Progenitor cell of endocrine pancreas (in vitro differentiated cells): ENCODE data around the gene C4B. TPM values are rescaled to one million over a fixed set of nuclear protein-coding genes. Genes with fewer than 3 reads are reported as not detected.
"Not testable (repeated sequence)": the region's sequence is repeated elsewhere in the genome, so short reads cannot be mapped to it uniquely, and the experiment has no call there.

Experiments
- DNase-seq: peaks from one replicate; pipeline ENCODE4 v3.0.0; 2021; ENCODE audit warnings: low spot score; ENCODE audit not compliant: unreplicated experiment
- H3K27ac Mint-ChIP-seq: 2 replicates; pipeline ENCODE4 v1.8.0; 2021; ENCODE audit warnings: mild to moderate bottlenecking, moderate library complexity, mixed read lengths
- H3K27me3 Mint-ChIP-seq: 2 replicates; pipeline ENCODE4 v1.8.0; 2021; ENCODE audit warnings: mixed read lengths
- H3K36me3 Mint-ChIP-seq: 2 replicates; pipeline ENCODE4 v1.8.0; 2022; ENCODE audit warnings: mixed read lengths; ENCODE audit not compliant: insufficient read depth
- H3K4me1 Mint-ChIP-seq: 2 replicates; pipeline ENCODE4 v1.8.0; 2021; ENCODE audit warnings: low read depth, mixed read lengths
- H3K4me3 Mint-ChIP-seq: 2 replicates; pipeline ENCODE4 v1.8.0; 2021; ENCODE audit warnings: low read depth, mild to moderate bottlenecking, moderate library complexity, mixed read lengths
- H3K9me3 Mint-ChIP-seq: 2 replicates; pipeline ENCODE4 v1.8.0; 2021; ENCODE audit warnings: low read depth, mixed read lengths
- total RNA-seq: library from RNA; stranded (reverse); gene quantifications from 2 replicates; pipeline ENCODE4 v1.2.1, GENCODE V29; 2021
- TF ChIP-seq, protein P1 (sequence below): fragments of 200-600 bp; sonication (generic); IDR thresholded peaks from one replicate; pipeline ENCODE4 v1.5.0; 2021; ENCODE audit warnings: antibody characterized with exemption, mild to moderate bottlenecking; ENCODE audit not compliant: unreplicated experiment

Gene C4B
- total RNA-seq, 1 donor from 2014 or later = 8.4 TPM

DNA sequence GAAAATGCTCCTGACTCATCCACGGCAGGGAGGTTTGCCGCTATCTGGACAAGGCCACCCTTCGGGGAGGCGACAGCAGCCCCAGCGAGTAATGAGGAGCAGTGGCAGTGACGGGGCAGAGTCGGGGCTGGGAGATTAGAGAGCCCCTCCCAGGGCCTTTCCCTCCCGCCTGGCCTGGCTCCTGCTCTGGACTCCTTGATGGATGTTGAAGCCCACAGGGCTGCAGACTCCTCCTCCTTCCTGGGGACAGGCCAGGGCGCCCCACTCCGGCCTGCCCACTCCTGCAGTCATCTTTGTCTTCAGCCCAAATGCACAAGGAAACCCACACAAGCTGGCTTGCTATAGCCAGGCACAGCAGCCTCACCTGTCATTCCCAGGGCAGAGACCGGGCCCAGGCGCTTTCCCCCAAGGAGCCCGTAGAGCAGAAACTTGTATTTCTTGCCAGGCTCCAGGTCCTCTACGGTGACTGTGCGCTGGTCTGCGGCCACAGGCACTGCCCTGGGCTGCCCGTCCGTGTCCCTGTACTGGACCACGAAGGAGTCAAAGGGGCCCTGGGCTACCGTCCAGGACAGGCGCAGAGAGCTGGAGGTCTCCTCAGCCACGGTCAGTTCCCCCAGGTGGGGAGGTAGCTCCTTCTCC lies 31.3 kb downstream of the C4B start:
- no peak overlapping the region for H3K4me3 Mint-ChIP-seq
- no peaks in the 10 kb centered on the region for H3K4me1 Mint-ChIP-seq
- TF ChIP-seq, protein P1, sequence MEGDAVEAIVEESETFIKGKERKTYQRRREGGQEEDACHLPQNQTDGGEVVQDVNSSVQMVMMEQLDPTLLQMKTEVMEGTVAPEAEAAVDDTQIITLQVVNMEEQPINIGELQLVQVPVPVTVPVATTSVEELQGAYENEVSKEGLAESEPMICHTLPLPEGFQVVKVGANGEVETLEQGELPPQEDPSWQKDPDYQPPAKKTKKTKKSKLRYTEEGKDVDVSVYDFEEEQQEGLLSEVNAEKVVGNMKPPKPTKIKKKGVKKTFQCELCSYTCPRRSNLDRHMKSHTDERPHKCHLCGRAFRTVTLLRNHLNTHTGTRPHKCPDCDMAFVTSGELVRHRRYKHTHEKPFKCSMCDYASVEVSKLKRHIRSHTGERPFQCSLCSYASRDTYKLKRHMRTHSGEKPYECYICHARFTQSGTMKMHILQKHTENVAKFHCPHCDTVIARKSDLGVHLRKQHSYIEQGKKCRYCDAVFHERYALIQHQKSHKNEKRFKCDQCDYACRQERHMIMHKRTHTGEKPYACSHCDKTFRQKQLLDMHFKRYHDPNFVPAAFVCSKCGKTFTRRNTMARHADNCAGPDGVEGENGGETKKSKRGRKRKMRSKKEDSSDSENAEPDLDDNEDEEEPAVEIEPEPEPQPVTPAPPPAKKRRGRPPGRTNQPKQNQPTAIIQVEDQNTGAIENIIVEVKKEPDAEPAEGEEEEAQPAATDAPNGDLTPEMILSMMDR = no peak
- H3K27me3 Mint-ChIP-seq = peaks cover 5% of the 10 kb centered on the region
- DNase-seq = no peak
- no peak overlapping the region for H3K27ac Mint-ChIP-seq
- H3K9me3 Mint-ChIP-seq = no peaks in the 10 kb centered on the region
- no peaks in the 10 kb centered on the region for H3K36me3 Mint-ChIP-seq

DNA sequence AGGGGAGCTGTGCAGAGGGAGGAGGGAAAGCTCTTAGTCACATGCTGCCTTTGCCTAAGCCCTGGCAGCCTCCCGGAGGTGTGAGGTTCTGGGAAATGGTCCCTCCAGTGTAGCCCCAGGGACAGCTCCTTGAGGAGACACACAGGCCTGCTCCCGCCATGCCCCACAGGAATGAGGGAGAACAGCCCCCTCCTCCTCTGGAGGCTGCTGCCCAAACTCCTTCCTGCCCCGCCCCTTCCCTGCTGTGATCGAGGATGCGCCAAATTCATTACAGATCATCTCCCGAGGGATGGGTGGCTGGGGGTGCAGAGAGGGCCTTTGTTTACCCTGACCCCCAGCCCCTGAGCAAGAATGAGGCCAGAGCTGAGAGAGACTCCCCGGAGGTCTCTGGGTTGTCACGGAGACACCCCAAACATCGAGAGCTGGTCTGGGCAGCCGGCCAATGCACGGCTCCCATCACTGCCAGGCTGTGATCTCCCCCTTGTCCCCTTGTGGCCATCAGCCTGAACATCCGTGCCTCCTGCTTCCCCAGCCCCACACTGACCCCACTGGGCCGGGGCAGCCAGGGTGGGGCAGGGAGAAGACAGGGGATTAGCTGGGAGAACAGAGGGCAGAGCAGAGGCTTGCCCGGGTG lies 32.0 kb downstream of the C4B start:
- no peak for DNase-seq
- TF ChIP-seq, protein P1 = no peak
- H3K9me3 Mint-ChIP-seq = no peaks in the 10 kb centered on the region
- H3K27ac Mint-ChIP-seq = no peak overlapping the region
- no peak overlapping the region for H3K4me3 Mint-ChIP-seq
- H3K27me3 Mint-ChIP-seq = peaks cover 9% of the 10 kb centered on the region
- H3K36me3 Mint-ChIP-seq = no peaks in the 10 kb centered on the region
- no peaks in the 10 kb centered on the region for H3K4me1 Mint-ChIP-seq

DNA sequence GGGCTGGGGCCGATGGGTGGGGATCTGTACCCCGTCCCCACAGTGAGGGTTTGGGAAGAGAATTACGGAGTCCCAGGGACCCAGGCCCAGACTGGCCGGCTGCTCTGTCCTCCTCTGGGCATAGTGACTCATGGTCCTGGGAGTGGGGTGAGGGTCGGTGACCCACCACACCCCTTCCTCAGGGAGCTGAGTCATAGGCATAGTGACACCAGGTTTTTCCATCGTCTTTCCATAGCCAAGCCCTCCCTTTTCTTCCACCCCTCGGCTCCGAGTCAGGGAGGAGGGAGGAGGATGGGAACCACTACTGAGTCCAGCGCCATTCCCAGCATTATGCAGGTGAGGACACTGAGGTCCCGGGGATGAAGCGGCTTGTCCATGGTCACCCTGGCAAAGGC lies 32.5 kb downstream of the C4B start:
- DNase-seq = no peak
- H3K36me3 Mint-ChIP-seq = no peaks in the 10 kb centered on the region
- no peak overlapping the region for H3K4me3 Mint-ChIP-seq
- H3K9me3 Mint-ChIP-seq = no peaks in the 10 kb centered on the region
- no peaks in the 10 kb centered on the region for H3K4me1 Mint-ChIP-seq
- H3K27me3 Mint-ChIP-seq = peaks cover 12% of the 10 kb centered on the region
- TF ChIP-seq, protein P1 = no peak
- H3K27ac Mint-ChIP-seq = no peak overlapping the region

DNA sequence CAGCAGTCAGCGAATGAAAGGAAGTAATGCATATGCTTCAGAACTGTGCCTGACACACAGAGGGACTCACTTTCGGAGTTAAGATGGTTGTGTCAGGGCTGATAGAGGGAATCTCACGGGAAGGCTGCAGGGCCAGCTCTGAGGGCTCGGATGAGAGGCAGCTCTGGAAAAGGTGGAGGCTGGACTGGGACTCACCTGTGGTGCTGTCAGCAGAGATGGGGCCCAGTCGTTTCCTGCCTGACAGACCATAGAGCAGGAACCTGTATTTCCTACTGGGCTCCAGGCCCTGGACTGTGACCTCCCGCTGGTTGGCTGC lies 32.9 kb downstream of the C4B start:
- no peak for DNase-seq
- H3K9me3 Mint-ChIP-seq = no peaks in the 10 kb centered on the region
- peaks cover 12% of the 10 kb centered on the region for H3K27me3 Mint-ChIP-seq

DNA sequence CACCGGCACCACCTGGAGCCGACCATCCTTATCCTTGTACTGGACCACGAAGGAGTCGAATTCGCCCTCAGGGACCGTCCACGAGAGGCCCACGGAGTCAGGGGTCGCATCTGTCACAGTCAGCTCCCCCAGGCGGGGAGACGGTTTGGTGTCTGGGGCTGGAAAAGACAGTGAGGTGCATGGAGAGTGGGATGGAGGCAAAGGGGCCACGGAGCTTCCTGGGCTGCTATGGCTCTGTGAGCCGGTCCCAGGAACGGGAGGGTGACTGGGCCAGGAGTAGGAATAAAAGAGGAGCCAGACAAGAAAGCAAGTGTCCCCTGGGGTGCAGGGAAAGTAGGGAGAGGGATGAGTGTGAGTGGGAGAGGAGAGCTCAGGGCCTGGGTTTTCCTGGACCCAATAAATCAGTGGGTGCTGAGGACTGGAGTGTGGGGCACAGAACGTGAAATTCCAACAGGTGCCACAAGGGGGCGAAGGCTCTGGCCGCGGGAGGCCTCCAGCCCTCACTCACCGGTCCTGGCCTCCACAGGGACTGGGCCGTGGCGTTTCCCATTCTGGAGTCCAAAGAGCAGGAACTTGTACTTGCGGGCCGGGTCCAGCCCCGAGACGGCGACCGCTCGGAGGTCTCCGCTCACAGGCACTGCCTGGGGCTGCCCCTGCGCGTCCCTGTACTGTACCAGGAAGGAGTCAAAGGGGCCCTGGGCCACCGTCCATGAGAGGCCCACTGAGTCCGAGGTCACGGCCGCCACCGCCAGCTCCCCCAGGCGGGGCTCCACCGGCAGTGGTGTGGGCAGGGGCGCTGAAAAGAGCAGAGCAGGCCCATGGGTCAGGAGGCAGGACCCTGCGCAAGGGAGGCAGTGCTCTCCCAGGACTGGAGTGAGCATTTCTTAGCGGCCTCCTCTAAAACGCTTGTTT lies 33.5 kb downstream of the C4B start:
- Mint-ChIP-seq H3K27me3 (peaks cover 12% of the 10 kb centered on the region), H3K4me3 (no peak overlapping the region), H3K9me3 (no peaks in the 10 kb centered on the region), H3K36me3 (no peaks in the 10 kb centered on the region), H3K27ac (no peak overlapping the region), H3K4me1 (no peaks in the 10 kb centered on the region)
- peak; percentile 68 for DNase-seq
- TF ChIP-seq, protein P1 = peak; percentile 82

More for the DNA sequence above, 32.9 kb downstream of the C4B start:
- TF ChIP-seq, protein P1 = no peak
- H3K27ac Mint-ChIP-seq = no peak overlapping the region
- H3K4me1 Mint-ChIP-seq = no peaks in the 10 kb centered on the region
- H3K4me3 Mint-ChIP-seq = no peak overlapping the region
- H3K36me3 Mint-ChIP-seq = no peaks in the 10 kb centered on the region

DNA sequence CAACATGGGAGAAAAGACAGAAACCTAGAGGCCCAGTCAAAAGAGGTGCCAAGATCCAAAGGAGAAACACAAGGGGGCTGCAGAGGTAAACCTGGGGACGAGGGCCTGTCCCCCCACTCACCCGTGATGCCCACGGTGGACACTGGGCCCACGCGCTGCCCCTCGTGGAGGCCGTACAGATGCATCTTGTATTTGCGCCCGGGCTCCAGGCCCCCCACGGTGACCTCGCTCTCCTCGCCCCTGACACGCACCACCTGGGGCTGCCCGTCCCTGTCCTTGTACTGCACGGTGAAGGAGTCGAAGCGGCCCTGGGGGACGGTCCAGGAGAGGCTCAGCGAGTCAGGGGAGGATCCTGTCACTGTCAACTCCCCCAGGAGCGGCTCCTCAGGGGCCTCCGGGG lies 34.6 kb downstream of the C4B start:
- DNase-seq, H3K4me1 Mint-ChIP-seq, H3K4me3 Mint-ChIP-seq, H3K9me3 Mint-ChIP-seq, H3K27ac Mint-ChIP-seq, H3K36me3 Mint-ChIP-seq: not testable (repeated sequence)
- H3K27me3 Mint-ChIP-seq = peaks cover 12% of the 10 kb centered on the region

DNA sequence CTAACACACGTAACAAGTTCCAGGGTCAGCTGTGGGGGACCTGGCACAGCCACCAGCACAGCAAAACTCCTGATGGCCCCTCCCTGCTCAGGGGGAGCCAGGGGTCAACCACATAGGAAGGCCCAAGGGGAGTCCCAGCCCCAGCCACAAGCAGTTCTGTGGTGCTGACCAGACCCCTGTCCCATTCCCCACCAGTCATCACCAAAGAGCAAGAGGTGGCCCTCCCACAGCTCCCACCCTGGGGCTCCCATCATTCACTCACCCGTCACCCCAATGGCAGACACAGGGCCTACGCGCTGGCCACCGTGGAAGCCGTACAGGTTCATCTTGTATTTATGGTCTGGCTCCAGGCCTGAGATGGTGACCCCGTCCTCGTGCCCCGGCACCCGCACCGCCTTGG lies 35.1 kb downstream of the C4B start:
- H3K36me3 Mint-ChIP-seq, H3K4me3 Mint-ChIP-seq, H3K4me1 Mint-ChIP-seq, DNase-seq, H3K27ac Mint-ChIP-seq, H3K9me3 Mint-ChIP-seq: not testable (repeated sequence)
- peaks cover 12% of the 10 kb centered on the region for H3K27me3 Mint-ChIP-seq
